Mucosa of descending colon (tissue), 3 donors: ENCODE data around the gene WASF3. TPM values are rescaled to one million over a fixed set of nuclear protein-coding genes. Genes with fewer than 3 reads are reported as not detected.

ENCODE experiments used
- ATAC-seq: fragments of 200-7000 bp; cut with Tn5 transposase; one replicate; pipeline ENCODE4 v1.9.1; 2020; ENCODE audit warnings: mild to moderate bottlenecking, moderate library complexity
- DNase-seq, 3 donors: peaks; one replicate each; pipeline ENCODE4 v3.0.0-alpha.2; 2020
- H3K36me3 ChIP-seq: fragments of 200-600 bp; one replicate; pipeline ENCODE4 v1.8.0; 2021; ENCODE audit warnings: low read depth, mild to moderate bottlenecking
- H3K4me1 ChIP-seq: fragments of 200-600 bp; one replicate; pipeline ENCODE4 v1.8.0; 2021; ENCODE audit warnings: low read depth, mild to moderate bottlenecking
- H3K4me3 ChIP-seq: fragments of 200-600 bp; one replicate; pipeline ENCODE4 v1.8.0; 2021; ENCODE audit warnings: mild to moderate bottlenecking
- H3K9me3 ChIP-seq: fragments of 200-600 bp; one replicate; pipeline ENCODE4 v1.8.0; 2021; ENCODE audit warnings: mild to moderate bottlenecking
- CTCF ChIP-seq: fragments of 200-600 bp; IDR thresholded peaks from one replicate; pipeline ENCODE4 v1.8.0; 2022; ENCODE audit warnings: antibody characterized with exemption, mild to moderate bottlenecking
- intact Hi-C, 2 donors: fragments of 100-400 bp; cut with DNase I in 1 of 2; cut with micrococcal nuclease in 1 of 2; formaldehyde crosslinking; loops; one replicate each; pipeline versions ENCODE4 v1.11.0 to v1.11.1; 2022; cut with DNase I, micrococcal nuclease
- total RNA-seq, 3 donors: library from RNA; stranded (reverse); fragmentation: NEBNext Ultra II Directional in 2 of 3; extraction: Animal tissue kit (Norgen Biotek cat#: 25700) in 2 of 3; gene quantifications; one replicate each; pipeline versions ENCODE4 v1.2.1 to v1.2.4, GENCODE V29; 2021 to 2023
- donor health status: DM: no; HTN: no; CAD: no; lungs with moderate emphysema.
- donor health status: DM: no; HTN: no; CAD: no.
- donor health status: DM: no; HTN: yes; CAD: no.

WASF3 gene
- total RNA-seq, 3 donors from 2014 or later, result 1.4 to 18.4 (median 4.4) TPM

GRCh38 chr13:26653310-26653709 lies 95.8 kb downstream of the WASF3 start:
- DNase-seq, result no peak
- ATAC-seq, result no peak
- no peak for TF ChIP-seq CTCF
- Histone ChIP-seq H3K9me3 (no peaks in the 10 kb centered on the region), H3K4me3 (no peak overlapping the region), H3K4me1 (no peaks in the 10 kb centered on the region), H3K36me3 (no peaks in the 10 kb centered on the region)
- intact Hi-C loops, result no loop called here

- no peaks in the 10 kb centered on the region for H3K9me3 ChIP-seq
- no peaks in the 10 kb centered on the region for H3K36me3 ChIP-seq
- intact Hi-C loops, result no loop called here
- no peak for ATAC-seq
- no peaks in the 10 kb centered on the region for H3K4me1 ChIP-seq
- TF ChIP-seq CTCF, result no peak
- DNase-seq, result no peak
- H3K4me3 ChIP-seq, result no peak overlapping the region
Observed at GRCh38 chr13:26653842-26654241, 96.4 kb downstream of the WASF3 start.

GRCh38 chr13:26656919-26657318 lies 99.4 kb downstream of the WASF3 start:
- intact Hi-C loops, result no loop called here
- ATAC-seq (no peak), DNase-seq (no peak)
- H3K4me1 ChIP-seq, result no peaks in the 10 kb centered on the region
- no peak overlapping the region for H3K4me3 ChIP-seq
- no peak for TF ChIP-seq CTCF
- no peaks in the 10 kb centered on the region for H3K9me3 ChIP-seq
- H3K36me3 ChIP-seq, result no peaks in the 10 kb centered on the region

GRCh38 chr13:26658448-26659385 lies 101.2 kb downstream of the WASF3 start:
- Histone ChIP-seq H3K9me3 (no peaks in the 10 kb centered on the region), H3K36me3 (no peaks in the 10 kb centered on the region), H3K4me1 (no peaks in the 10 kb centered on the region), H3K4me3 (no peak overlapping the region)
- no peak for TF ChIP-seq CTCF
- DNase-seq (peak in 1 of 3 donors; percentile 6), ATAC-seq (no peak)
- intact Hi-C loops, result no loop called here

GRCh38 chr13:26660185-26660584 lies 102.7 kb downstream of the WASF3 start:
- no peak for ATAC-seq
- no peaks in the 10 kb centered on the region for H3K4me1 ChIP-seq
- H3K9me3 ChIP-seq, result no peaks in the 10 kb centered on the region
- no peak for TF ChIP-seq CTCF
- H3K36me3 ChIP-seq, result no peaks in the 10 kb centered on the region
- H3K4me3 ChIP-seq, result no peak overlapping the region
- intact Hi-C loops, result no loop called here
- no peak for DNase-seq
